Activated CD4-positive, alpha-beta T cell treated with anti-CD3 and anti-CD28 coated beads, Interleukin-10, Interleukin-2, amounts not matched to agents 100 ng/mL and 50 ng/mL, durations not matched to agents 16 hours and 8 hours (primary cell): ENCODE results near the gene RGS6.

Experiments
- DNase-seq: peaks from one replicate; pipeline ENCODE4 v3.0.0-alpha.2; 2020

RGS6 gene

GRCh38 chr14:72418806-72419205 is 486.6 kb downstream of the RGS6 start:
- no peak for DNase-seq

GRCh38 chr14:72419226-72419775 is 487.1 kb downstream of the RGS6 start:
- no peak for DNase-seq

GRCh38 chr14:72420749-72421474 is 488.7 kb downstream of the RGS6 start:
- peak; percentile 82 for DNase-seq

- no peak for DNase-seq
Measured at GRCh38 chr14:72423957-72424356, 491.7 kb downstream of the RGS6 start.

- DNase-seq: no peak
Measured at GRCh38 chr14:72430457-72430856, 498.2 kb downstream of the RGS6 start.

- DNase-seq: no peak
Measured at GRCh38 chr14:72432748-72433147, 500.5 kb downstream of the RGS6 start.

- no peak for DNase-seq
Measured at GRCh38 chr14:72433511-72433910, 501.3 kb downstream of the RGS6 start.

GRCh38 chr14:72434856-72435255 is 502.6 kb downstream of the RGS6 start:
- no peak for DNase-seq

GRCh38 chr14:72439707-72440106 is 507.5 kb downstream of the RGS6 start:
- peak; percentile 80 for DNase-seq

GRCh38 chr14:72443256-72443655 is 511.0 kb downstream of the RGS6 start:
- peak; percentile 39 for DNase-seq

- DNase-seq: peak; percentile 72
Measured at GRCh38 chr14:72443991-72444441, 511.8 kb downstream of the RGS6 start.

GRCh38 chr14:72444701-72445100 is 512.5 kb downstream of the RGS6 start:
- DNase-seq: no peak

GRCh38 chr14:72448212-72448611 is 516.0 kb downstream of the RGS6 start:
- DNase-seq: no peak

- DNase-seq: no peak
Measured at GRCh38 chr14:72450473-72451044, 518.3 kb downstream of the RGS6 start.

- peak; percentile 81 for DNase-seq
Measured at GRCh38 chr14:72451054-72451972, 519.1 kb downstream of the RGS6 start.

GRCh38 chr14:72452774-72453173 is 520.5 kb downstream of the RGS6 start:
- DNase-seq: no peak

- no peak for DNase-seq
Measured at GRCh38 chr14:72454388-72455160, 522.3 kb downstream of the RGS6 start.

GRCh38 chr14:72457641-72458040 is 525.4 kb downstream of the RGS6 start:
- no peak for DNase-seq

GRCh38 chr14:72462056-72462455 is 529.8 kb downstream of the RGS6 start:
- DNase-seq: no peak

GRCh38 chr14:72463291-72463866 is 531.1 kb downstream of the RGS6 start:
- no peak for DNase-seq

- DNase-seq: no peak
Measured at GRCh38 chr14:72464226-72464625, 532.0 kb downstream of the RGS6 start.

GRCh38 chr14:72466325-72466724 is 534.1 kb downstream of the RGS6 start:
- no peak for DNase-seq
